Neural cell (in vitro differentiated cells): ENCODE data around the gene UNC5C. TPM values are rescaled to one million over a fixed set of nuclear protein-coding genes. Genes with fewer than 3 reads are reported as not detected.

Experiments used
- H2AFZ ChIP-seq: fragments of 200-600, 300-800 bp; sonication (generic), shearing (Covaris generic); 2 replicates; pipeline ENCODE4 v1.6.0; 2014; ENCODE audit warnings: low read depth, mild to moderate bottlenecking, antibody characterized with exemption, low read length, moderate library complexity
- H3F3A ChIP-seq: fragments of 200-600 bp; shearing (Covaris generic); 2 replicates; pipeline ENCODE4 v1.6.1; 2016; ENCODE audit warnings: mild to moderate bottlenecking, moderate library complexity, mixed read lengths, antibody characterized with exemption, low read length; ENCODE audit not compliant: insufficient read depth, poor library complexity, severe bottlenecking
- H3K27ac ChIP-seq: fragments of 200-600, 300-800 bp; sonication (generic), shearing (Covaris generic); 2 replicates; pipeline ENCODE4 v1.5.1; 2014; ENCODE audit warnings: mild to moderate bottlenecking, low read length, moderate library complexity
- H3K27me3 ChIP-seq: fragments of 300-800, 200-600 bp; sonication (generic), shearing (Covaris generic); 2 replicates; pipeline ENCODE4 v1.6.0; 2014; ENCODE audit warnings: mild to moderate bottlenecking, low read depth, low read length, moderate library complexity; ENCODE audit not compliant: insufficient read depth
- H3K36me3 ChIP-seq: fragments of 300-800, 200-600 bp; sonication (generic), shearing (Covaris generic); 2 replicates; pipeline ENCODE4 v1.5.1; 2014; ENCODE audit warnings: mild to moderate bottlenecking, antibody characterized with exemption, low read length, moderate library complexity; ENCODE audit not compliant: insufficient read depth
- H3K4me2 ChIP-seq: fragments of 300-800, 200-600 bp; sonication (generic), shearing (Covaris generic); 2 replicates; pipeline ENCODE4 v1.6.0; 2014; ENCODE audit warnings: mild to moderate bottlenecking, low read length
- H3K4me3 ChIP-seq: fragments of 300-800, 200-600 bp; sonication (generic), shearing (Covaris generic); 2 replicates; pipeline ENCODE4 v1.5.1; 2014; ENCODE audit warnings: mild to moderate bottlenecking, low read length, moderate library complexity
- H3K79me2 ChIP-seq: fragments of 200-600 bp; shearing (Covaris generic); replicated peaks from 2 replicates; pipeline ENCODE4 v1.6.0; 2014; ENCODE audit warnings: mild to moderate bottlenecking, low read length, moderate library complexity; ENCODE audit not compliant: insufficient read depth
- H3K9ac ChIP-seq: fragments of 300-800, 200-600 bp; sonication (generic), shearing (Covaris generic); 2 replicates; pipeline ENCODE4 v1.6.1; 2016; ENCODE audit warnings: mild to moderate bottlenecking, low read length, mixed read lengths
- H3K9me2 ChIP-seq: fragments of 200-600 bp; shearing (Covaris generic); 2 replicates; pipeline ENCODE4 v1.6.1; 2016; ENCODE audit warnings: mild to moderate bottlenecking, low read length, mixed read lengths; ENCODE audit not compliant: insufficient read depth
- H3K9me3 ChIP-seq: fragments of 200-600, 300-800 bp; sonication (generic), shearing (Covaris generic); 2 replicates; pipeline ENCODE4 v1.6.1; 2016; ENCODE audit warnings: mild to moderate bottlenecking, mixed run types, low read length, moderate library complexity, mixed read lengths
- H4K20me1 ChIP-seq: fragments of 200-600 bp; shearing (Covaris generic); 2 replicates; pipeline ENCODE4 v1.6.1; 2016; ENCODE audit warnings: mild to moderate bottlenecking, mixed run types; ENCODE audit not compliant: insufficient read depth
- EP300 ChIP-seq: fragments of 450-650 bp; conservative IDR thresholded peaks from 2 replicates; pipeline ENCODE4 v1.6.1; 2014; ENCODE audit warnings: antibody characterized with exemption, mild to moderate bottlenecking, moderate library complexity; ENCODE audit not compliant: poor library complexity, severe bottlenecking
- EZH2 ChIP-seq: fragments of 200-600, 300-800 bp; shearing (Covaris generic), sonication (generic); IDR thresholded peaks from 2 replicates; pipeline ENCODE4 v1.6.1; 2014; ENCODE audit warnings: antibody characterized with exemption, low read length, borderline replicate concordance, mild to moderate bottlenecking; ENCODE audit not compliant: insufficient read depth, poor library complexity, severe bottlenecking
- MXI1 ChIP-seq: fragments of 450-650 bp; conservative IDR thresholded peaks from 2 replicates; pipeline ENCODE4 v1.6.1; 2014; ENCODE audit warnings: antibody characterized with exemption, mild to moderate bottlenecking; ENCODE audit not compliant: poor library complexity, severe bottlenecking
- POLR2AphosphoS5 ChIP-seq: IDR thresholded peaks from 2 replicates; pipeline ENCODE4 v1.6.1; 2012
- RAD21 ChIP-seq: fragments of 450-650 bp; conservative IDR thresholded peaks from 2 replicates; pipeline ENCODE4 v1.6.1; 2014; ENCODE audit warnings: antibody characterized with exemption, mild to moderate bottlenecking, moderate library complexity
- REST ChIP-seq: IDR thresholded peaks from 2 replicates; pipeline ENCODE4 v1.6.1; 2012; ENCODE audit warnings: borderline replicate concordance
- SMC3 ChIP-seq: fragments of 450-650 bp; conservative IDR thresholded peaks from 2 replicates; pipeline ENCODE4 v1.6.1; 2014; ENCODE audit warnings: antibody characterized with exemption, mild to moderate bottlenecking, moderate library complexity; ENCODE audit not compliant: poor library complexity
- TAF1 ChIP-seq: IDR thresholded peaks from 2 replicates; pipeline ENCODE4 v1.6.1; 2012; ENCODE audit warnings: low read depth
- polyA plus RNA-seq: library from polyadenylated mRNA; depleted of rRNA; stranded (reverse); fragments of >200 nt; gene quantifications from 2 replicates; pipeline ENCODE4 v1.2.3, GENCODE V29; 2014
- TF ChIP-seq, protein P1 (sequence below): fragments of 450-650 bp; IDR thresholded peaks from 2 replicates; pipeline ENCODE4 v1.5.1; 2014; ENCODE audit warnings: antibody characterized with exemption, mild to moderate bottlenecking, moderate library complexity; ENCODE audit not compliant: poor library complexity, severe bottlenecking

Gene UNC5C
- polyA plus RNA-seq, 1 donor from 2014 or later: 0.56 TPM

GRCh38 chr4:95264843-95265242 lies 283.9 kb downstream of the UNC5C start:
- Histone ChIP-seq H3K9me3 (no peaks in the 10 kb centered on the region), H3K9me2 (no peaks in the 10 kb centered on the region), H4K20me1 (no peaks in the 10 kb centered on the region), H3K4me2 (no peak overlapping the region), H3K79me2 (no peaks in the 10 kb centered on the region), H3F3A (no peaks in the 10 kb centered on the region), H3K27me3 (no peaks in the 10 kb centered on the region), H3K36me3 (no peaks in the 10 kb centered on the region), H3K4me3 (no peak overlapping the region), H3K9ac (no peak overlapping the region), H3K27ac (no peak overlapping the region), H2AFZ (no peak overlapping the region)
- TF ChIP-seq TAF1 (no peak), REST (no peak)

- Histone ChIP-seq H3K27me3 (no peaks in the 10 kb centered on the region), H3K36me3 (no peaks in the 10 kb centered on the region), H3K4me2 (no peak overlapping the region), H3K9ac (no peak overlapping the region), H3F3A (no peaks in the 10 kb centered on the region), H3K4me3 (no peak overlapping the region), H3K9me3 (no peaks in the 10 kb centered on the region), H2AFZ (no peak overlapping the region), H3K79me2 (no peaks in the 10 kb centered on the region), H4K20me1 (no peaks in the 10 kb centered on the region), H3K27ac (no peak overlapping the region), H3K9me2 (no peaks in the 10 kb centered on the region)
- TF ChIP-seq RAD21 (no peak), SMC3 (no peak), TAF1 (no peak), EZH2 (no peak), POLR2AphosphoS5 (no peak), EP300 (no peak), REST (no peak), MXI1 (no peak)
- TF ChIP-seq, protein P1, sequence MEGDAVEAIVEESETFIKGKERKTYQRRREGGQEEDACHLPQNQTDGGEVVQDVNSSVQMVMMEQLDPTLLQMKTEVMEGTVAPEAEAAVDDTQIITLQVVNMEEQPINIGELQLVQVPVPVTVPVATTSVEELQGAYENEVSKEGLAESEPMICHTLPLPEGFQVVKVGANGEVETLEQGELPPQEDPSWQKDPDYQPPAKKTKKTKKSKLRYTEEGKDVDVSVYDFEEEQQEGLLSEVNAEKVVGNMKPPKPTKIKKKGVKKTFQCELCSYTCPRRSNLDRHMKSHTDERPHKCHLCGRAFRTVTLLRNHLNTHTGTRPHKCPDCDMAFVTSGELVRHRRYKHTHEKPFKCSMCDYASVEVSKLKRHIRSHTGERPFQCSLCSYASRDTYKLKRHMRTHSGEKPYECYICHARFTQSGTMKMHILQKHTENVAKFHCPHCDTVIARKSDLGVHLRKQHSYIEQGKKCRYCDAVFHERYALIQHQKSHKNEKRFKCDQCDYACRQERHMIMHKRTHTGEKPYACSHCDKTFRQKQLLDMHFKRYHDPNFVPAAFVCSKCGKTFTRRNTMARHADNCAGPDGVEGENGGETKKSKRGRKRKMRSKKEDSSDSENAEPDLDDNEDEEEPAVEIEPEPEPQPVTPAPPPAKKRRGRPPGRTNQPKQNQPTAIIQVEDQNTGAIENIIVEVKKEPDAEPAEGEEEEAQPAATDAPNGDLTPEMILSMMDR: no peak
Measured at GRCh38 chr4:95263960-95264359, 284.8 kb downstream of the UNC5C start.
